HG03457 (cell line): Measurements from ENCODE around the gene MYO1B.

ENCODE experiments used
- ATAC-seq: cut with Tn5 transposase; IDR thresholded peaks from one replicate; pipeline ENCODE4 v1.9.1; 2021; ENCODE audit warnings: moderate number of reproducible peaks; ENCODE audit not compliant: unreplicated experiment

Gene MYO1B

DNA sequence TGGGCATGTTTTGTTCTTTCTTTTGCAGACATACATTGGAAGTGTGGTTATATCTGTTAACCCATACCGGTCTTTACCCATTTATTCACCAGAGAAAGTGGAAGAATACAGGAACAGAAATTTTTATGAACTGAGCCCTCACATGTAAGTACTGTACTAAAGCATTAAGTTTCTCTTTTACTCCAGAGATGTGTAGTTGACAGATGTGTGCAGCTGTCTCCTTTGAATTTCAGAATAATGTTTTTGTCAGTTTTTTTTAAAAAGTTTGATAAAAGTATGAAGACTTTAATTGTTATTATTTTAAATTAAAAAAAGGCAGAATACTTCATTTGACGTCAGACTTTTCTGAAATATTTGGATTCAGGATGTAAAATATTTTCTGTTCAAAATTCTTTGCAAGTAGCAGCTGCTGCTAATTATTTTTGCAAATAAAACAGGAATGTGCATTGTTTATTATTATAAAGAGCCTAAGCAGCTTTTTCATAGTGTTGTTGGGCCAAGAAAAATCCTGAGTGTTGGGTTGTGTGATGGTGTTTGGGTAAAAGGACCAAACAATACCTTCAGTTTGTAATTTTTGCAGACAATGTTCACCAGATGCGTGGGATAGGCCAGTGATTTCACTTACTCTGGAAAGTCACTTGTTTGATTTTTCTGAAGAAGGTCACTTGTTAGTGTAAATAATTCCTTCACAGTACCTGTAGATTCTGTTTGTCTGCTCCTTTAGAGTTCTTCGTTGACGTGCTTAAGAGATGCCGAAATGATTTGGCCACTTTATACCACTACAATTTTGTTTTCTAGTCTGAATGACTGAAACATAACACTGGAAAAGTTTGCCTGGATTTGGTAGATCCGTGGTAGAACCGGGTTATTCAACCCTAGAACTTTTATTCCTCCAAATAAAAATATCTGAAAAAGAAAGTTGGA, 51.1 kb downstream of the MYO1B start:
- no peak for ATAC-seq

DNA sequence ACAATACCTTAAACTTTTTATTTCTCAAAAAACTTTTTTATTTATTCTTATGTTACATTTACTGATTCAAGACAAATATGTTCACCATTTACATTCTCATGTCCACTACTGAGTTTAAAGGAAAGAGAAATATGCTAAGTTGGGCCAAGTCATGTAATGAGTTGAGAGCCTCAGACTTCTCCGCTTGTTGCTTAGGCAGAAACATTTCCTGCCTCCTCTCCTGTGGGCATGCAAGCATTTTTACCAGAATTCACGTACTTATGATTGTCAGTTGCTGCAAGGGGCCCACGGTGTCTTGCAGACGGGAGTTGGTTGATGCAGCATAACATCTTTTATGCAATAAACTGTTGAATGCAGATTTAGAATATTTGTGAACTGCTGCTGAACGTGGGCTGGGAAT, 51.8 kb downstream of the MYO1B start:
- ATAC-seq, result no peak

DNA sequence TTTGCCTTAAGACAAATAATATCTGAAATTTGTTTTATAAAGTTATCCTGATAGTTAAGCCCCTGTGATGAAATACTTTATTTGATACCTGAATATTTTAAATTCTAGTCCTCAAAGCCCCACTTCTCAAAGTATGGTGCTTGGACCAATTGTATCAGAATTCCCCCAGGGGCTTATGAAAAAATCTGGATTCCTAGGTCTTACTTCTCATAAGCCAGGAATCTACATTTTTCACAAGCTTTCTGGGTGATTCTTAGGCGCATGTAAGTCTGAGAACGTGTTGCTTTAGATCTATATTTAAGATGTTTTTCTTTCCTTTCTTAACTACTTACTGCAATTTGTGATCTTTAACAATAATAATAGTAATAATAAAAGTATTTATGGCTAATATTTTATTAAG, 53.1 kb downstream of the MYO1B start:
- ATAC-seq, result no peak

GRCh38 chr2:191299010-191299409, 53.8 kb downstream of the MYO1B start:
- no peak for ATAC-seq

DNA sequence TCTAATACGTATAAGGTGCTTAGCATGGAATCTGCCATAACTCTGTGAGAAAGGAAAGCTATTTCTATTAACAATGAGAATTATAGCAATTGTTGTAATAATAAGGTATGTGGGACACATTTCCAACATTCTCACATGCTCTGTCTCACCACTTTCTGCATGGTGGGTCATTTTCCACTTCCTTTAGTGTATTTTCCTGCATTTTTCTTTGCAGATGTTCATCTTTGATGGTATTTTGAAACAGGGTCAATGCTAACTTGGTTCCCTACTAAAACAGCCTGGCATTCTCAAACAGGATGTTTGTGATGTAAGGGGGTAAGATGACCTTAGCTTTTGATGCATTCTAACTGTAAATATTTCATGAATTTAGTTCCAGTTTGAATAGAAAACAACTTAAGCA, 54.7 kb downstream of the MYO1B start:
- no peak for ATAC-seq

DNA sequence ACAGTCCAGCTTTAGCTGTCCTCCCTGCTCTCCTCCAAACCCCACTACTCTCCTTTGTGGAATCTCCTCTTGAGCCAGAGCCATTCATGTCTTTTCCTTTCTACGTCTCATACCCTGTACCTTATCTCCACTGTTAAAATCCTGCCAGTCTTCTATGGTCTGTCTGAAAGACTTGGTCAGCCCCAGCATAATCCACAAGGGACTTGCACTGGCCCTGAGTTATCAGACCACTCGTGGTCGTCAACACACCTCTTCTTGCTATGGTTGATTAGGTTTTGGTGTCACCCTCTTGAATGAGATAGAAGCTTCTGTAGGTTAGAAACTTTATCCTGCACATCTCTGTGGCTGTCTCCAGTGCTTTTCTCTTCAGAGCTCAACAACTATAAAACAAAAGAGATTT, 56.8 kb downstream of the MYO1B start:
- no peak for ATAC-seq

- ATAC-seq, result no peak
These were observed 57.4 kb downstream of the MYO1B start for GRCh38 chr2:191302459-191303139.

DNA sequence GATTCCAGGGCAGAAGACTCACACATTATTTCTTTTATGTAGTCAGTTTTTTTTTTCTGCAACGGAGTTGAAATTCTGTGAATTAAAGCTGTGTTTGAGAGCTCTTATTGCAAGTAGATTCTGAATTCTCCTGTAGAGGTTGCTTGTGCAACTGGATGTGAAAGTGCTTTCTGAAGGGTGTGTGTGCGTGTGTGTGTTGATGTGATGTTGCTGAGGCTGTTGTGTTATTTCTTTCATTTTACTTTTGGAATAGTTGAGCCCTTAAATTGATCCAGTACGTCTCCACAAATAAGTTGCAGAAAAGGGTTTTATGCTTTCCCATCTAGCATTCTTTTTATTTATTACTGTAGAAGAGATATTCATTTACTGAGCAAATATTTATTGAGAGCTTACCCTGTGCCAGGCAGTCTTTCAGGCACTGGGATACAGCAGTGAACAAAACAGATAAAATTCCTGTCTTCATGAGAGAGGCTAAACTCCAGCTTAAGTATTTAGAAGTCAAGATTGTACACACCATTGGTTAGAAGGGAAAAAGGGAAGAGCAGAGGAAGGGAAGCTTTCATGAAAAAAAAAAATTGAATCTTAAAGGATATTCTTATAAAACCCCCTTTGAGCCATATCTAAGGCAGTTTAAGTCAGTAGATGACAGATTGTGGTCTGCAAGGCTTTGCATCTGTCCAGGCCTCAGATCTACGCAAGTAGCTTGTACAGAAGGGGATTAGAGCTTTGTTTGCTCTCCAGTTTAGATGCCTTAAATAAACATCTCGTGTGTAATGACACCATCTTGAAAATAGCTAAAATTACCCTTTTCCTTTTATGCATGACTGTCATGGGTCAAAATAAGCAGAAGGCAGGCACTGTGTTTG, 58.2 kb downstream of the MYO1B start:
- ATAC-seq, result no peak

GRCh38 chr2:191304939-191305875, 60.0 kb downstream of the MYO1B start:
- ATAC-seq, result no peak

DNA sequence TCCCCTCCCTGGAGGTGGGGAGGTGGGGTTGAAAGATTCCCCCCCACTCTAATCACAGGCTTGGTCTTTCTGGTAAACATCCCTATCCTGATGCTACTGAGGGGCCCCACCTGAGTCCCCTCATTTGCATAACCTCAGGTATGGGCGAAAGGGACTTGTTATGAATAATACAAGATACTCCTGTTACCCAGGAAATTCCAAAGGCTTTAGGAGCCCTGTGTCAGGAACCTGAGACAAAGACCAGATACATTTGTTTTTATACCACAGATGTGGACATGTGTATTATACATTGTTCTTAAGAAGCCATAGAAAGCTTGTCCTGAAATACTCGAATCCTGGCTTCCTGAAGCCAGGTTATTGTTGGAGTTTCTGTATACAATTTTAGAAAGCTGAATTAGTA, 62.8 kb downstream of the MYO1B start:
- no peak for ATAC-seq

DNA sequence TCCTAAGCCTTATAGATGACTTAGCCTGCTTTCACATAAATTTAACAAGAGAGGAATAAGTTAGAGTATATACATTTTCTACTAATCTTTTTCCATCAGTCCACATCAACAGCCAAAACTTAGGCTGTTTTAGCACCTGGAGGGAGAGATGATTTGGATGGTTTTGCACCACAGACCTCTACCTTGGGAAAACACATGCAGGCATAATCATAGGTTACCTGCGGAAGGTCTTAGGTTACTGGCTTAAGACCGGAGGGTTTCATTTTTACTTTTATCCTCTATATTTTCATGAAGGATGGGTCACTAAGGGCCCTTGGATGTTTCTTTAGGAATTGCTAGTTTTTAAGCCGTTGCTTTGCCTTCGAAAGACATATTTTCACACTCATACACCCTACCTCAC, 66.0 kb downstream of the MYO1B start:
- no peak for ATAC-seq

- no peak for ATAC-seq
These were observed 66.4 kb downstream of the MYO1B start for GRCh38 chr2:191311627-191312026.

- ATAC-seq, result no peak
These were observed 67.0 kb downstream of the MYO1B start for GRCh38 chr2:191312163-191312562.

GRCh38 chr2:191312662-191313061, 67.5 kb downstream of the MYO1B start:
- no peak for ATAC-seq

DNA sequence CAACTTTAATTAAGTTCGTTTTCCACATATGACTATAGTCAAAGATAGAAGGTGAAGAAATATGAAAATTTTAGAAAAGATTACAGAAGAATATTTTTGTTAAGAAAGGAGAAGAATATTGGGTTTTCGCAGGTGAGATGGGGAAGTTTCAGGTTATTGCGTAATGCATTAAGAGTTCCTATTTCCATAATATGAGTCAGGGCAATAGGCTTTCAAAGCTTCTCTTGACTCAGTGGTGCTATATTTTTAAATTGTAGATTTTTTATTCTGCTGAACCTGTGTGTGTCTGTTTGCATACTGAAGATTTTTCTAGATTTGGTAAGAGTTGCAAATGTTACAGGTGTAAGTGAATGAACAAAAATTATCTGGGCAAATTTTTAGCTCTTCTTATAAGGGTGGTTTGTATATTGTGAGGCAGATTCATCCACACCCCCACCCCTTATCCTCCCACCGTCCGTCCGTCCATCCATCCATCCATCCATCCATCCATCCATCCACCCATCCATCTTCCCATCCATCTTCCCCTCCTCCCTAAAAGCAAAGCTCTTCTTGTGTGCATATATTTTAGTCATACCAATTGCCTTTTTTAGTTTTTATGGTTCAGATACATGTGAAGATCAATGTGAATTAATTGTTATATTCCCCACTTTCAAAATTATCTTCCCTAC, 69.6 kb downstream of the MYO1B start:
- no peak for ATAC-seq

DNA sequence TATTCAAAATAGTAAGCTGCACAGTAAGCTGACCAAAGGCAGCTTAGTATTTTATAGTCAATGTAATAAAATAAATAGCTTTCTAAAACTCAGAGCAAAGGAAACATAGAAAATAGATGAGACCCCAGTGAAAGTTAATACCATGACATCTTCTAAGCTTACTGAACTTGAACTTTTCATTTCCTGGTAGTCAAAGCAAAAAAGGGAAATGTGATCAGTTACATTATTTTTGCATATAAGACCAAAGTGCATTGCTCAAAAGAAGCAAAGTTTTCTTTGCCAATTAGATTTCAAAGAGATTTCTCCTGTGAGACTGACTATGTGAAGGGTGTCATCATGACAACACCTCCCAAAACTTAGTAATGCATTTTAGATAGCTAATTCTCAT, 70.2 kb downstream of the MYO1B start:
- no peak for ATAC-seq

- ATAC-seq, result no peak
These were observed 71.2 kb downstream of the MYO1B start for GRCh38 chr2:191316246-191316994.

GRCh38 chr2:191318037-191318728, 73.0 kb downstream of the MYO1B start:
- ATAC-seq, result no peak

DNA sequence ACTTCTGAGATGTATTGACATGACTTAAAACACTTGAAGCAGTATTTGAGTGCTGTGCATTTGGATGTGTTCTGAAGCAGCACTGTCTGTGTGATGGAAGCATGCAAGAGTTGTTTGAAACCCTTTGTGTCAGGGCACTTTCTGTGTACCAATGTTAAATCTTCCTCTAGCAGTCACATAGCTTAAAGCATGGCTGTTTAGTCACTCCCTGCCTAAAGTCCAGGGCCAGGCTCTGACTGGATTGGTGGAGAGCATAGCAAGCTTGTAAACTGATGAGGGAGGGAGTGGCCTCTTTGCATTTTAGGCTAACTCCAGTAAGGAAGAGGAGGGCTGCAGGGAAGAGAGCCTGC, 73.5 kb downstream of the MYO1B start:
- ATAC-seq, result no peak
